ENCODE data around the gene CHST8. TPM values are rescaled to one million over a fixed set of nuclear protein-coding genes. Genes with fewer than 3 reads are reported as not detected.

The CHST8 gene
- total and polyA plus RNA-seq, 4 donors, result 0.05 to 0.07 TPM; not detected in 2

GRCh38 chr19:33769208-33769607, 147.5 kb downstream of the CHST8 start:
- no peak overlapping the region for H3K9ac ChIP-seq (ENCODE audit: low read depth in 1 of 2, low read length in 2 of 2)
- H3K27me3 ChIP-seq (ENCODE audit: control insufficient read depth in 4 of 4, insufficient read depth in 4 of 4, low read length in 3 of 4), result no peaks in the 10 kb centered on the region
- whole genome bisulfite sequencing, result 74% methylated on average over 6 of the region's 6 CpGs
- TF ChIP-seq NR2F2 (IDR thresholded peaks at IDR 0.05), result no peak
- no peak for TF ChIP-seq YY1 (IDR thresholded peaks at IDR 0.05)
- no peak for TF ChIP-seq RXRA (IDR thresholded peaks at IDR 0.05)
- TF ChIP-seq JUND (IDR thresholded peaks at IDR 0.05), result no peak
- no peak for TF ChIP-seq TAF1 (conservative IDR thresholded peaks at IDR 0.05)
- TF ChIP-seq EGR1 (IDR thresholded peaks at IDR 0.05; ENCODE audit: low read depth in 2 of 2), result no peak
- TF ChIP-seq RAD21 (IDR thresholded peaks at IDR 0.05), result no peak
- TF ChIP-seq MAX (IDR thresholded peaks at IDR 0.05), result no peak
- no peak for TF ChIP-seq GABPA (IDR thresholded peaks at IDR 0.05 in 1 of 2, conservative IDR thresholded peaks at IDR 0.05 in 1 of 2)
- no peak overlapping the region for H3K27ac ChIP-seq (ENCODE audit: low read depth in 1 of 2, low read length in 2 of 2)
- no peaks in the 10 kb centered on the region for H3K36me3 ChIP-seq (ENCODE audit: control insufficient read depth in 4 of 4, insufficient read depth in 3 of 4, low read depth in 1 of 4, low read length in 3 of 4)
- H3K4me1 ChIP-seq (ENCODE audit: control insufficient read depth in 4 of 4, insufficient read depth in 4 of 4, low read length in 3 of 4), result peaks cover 0 to 4% (median 3%) of the 10 kb centered on the region in 4 donors
- H3K4me3 ChIP-seq (ENCODE audit: low read depth in 1 of 3, low read length in 3 of 3), result no peak overlapping the region
- H3K9me3 ChIP-seq (ENCODE audit: control insufficient read depth in 4 of 4, low read length in 3 of 4), result no peaks in the 10 kb centered on the region
- no peak for DNase-seq (ENCODE audit: low spot score)

GRCh38 chr19:33770107-33770506, 148.4 kb downstream of the CHST8 start:
- WGBS, result 82% methylated on average over 8 of the region's 8 CpGs

More at GRCh38 chr19:33770107-33770506, 148.4 kb downstream of the CHST8 start:
- no peak overlapping the region for H3K27ac ChIP-seq (ENCODE audit: low read depth in 1 of 2, low read length in 2 of 2)
- peaks cover 0 to 4% (median 3%) of the 10 kb centered on the region in 4 donors for H3K4me1 ChIP-seq (ENCODE audit: control insufficient read depth in 4 of 4, insufficient read depth in 4 of 4, low read length in 3 of 4)
- no peaks in the 10 kb centered on the region for H3K36me3 ChIP-seq (ENCODE audit: control insufficient read depth in 4 of 4, insufficient read depth in 3 of 4, low read depth in 1 of 4, low read length in 3 of 4)
- TF ChIP-seq NR2F2 (IDR thresholded peaks at IDR 0.05) (no peak), RXRA (IDR thresholded peaks at IDR 0.05) (no peak), EGR1 (IDR thresholded peaks at IDR 0.05; ENCODE audit: low read depth in 2 of 2) (no peak), REST (IDR thresholded peaks at IDR 0.05) (no peak), YY1 (IDR thresholded peaks at IDR 0.05) (no peak), MAX (IDR thresholded peaks at IDR 0.05) (no peak), HNF4A (conservative IDR thresholded peaks at IDR 0.05) (no peak), FOXA1 (IDR thresholded peaks at IDR 0.05) (no peak), SP1 (IDR thresholded peaks at IDR 0.05) (no peak)
- H3K4me3 ChIP-seq (ENCODE audit: low read depth in 1 of 3, low read length in 3 of 3), result no peak overlapping the region
- no peaks in the 10 kb centered on the region for H3K9me3 ChIP-seq (ENCODE audit: control insufficient read depth in 4 of 4, low read length in 3 of 4)
- H3K9ac ChIP-seq (ENCODE audit: low read depth in 1 of 2, low read length in 2 of 2), result no peak overlapping the region
- no peaks in the 10 kb centered on the region for H3K27me3 ChIP-seq (ENCODE audit: control insufficient read depth in 4 of 4, insufficient read depth in 4 of 4, low read length in 3 of 4)
- DNase-seq (ENCODE audit: low spot score), result no peak
